ENCODE results near the gene SCAF11. TPM values are rescaled to one million over a fixed set of nuclear protein-coding genes. Genes with fewer than 3 reads are reported as not detected.
A peak's percentile ranks its signal among the peaks of the same experiment; 100 is the strongest.

SCAF11 gene
- total RNA-seq, 2 experiments from 2014 or later, result 131 to 134 TPM

- Mint-ChIP-seq H3K27me3 (ENCODE audit: low read depth) (no peaks in the 10 kb centered on the region), H3K4me3 (no peak overlapping the region), H3K4me1 (ENCODE audit: low read depth) (peaks cover 31% of the 10 kb centered on the region), H3K27ac (peak overlapping the region; percentile 45), H3K36me3 (ENCODE audit: low read depth) (peaks cover 79% of the 10 kb centered on the region), H3K9me3 (ENCODE audit: insufficient read depth) (peaks cover 11% of the 10 kb centered on the region)
- POLR2A ChIA-PET, result interaction anchor here (1.1 kb wide), 1 partner anchor 153 kb away, joined by 3 read pairs; no protein-coding TSS in a partner anchor
- CTCF ChIA-PET, result no interaction called here
- DNase-seq, result no peak
- no peak for ATAC-seq
Observed at GRCh38 chr12:45879363-45879895, 110.9 kb downstream of the SCAF11 start.

GRCh38 chr12:45878630-45879255 lies 111.6 kb downstream of the SCAF11 start:
- Mint-ChIP-seq H3K9me3 (ENCODE audit: insufficient read depth) (peaks cover 8% of the 10 kb centered on the region), H3K4me1 (ENCODE audit: low read depth) (peaks cover 31% of the 10 kb centered on the region), H3K27me3 (ENCODE audit: low read depth) (no peaks in the 10 kb centered on the region), H3K27ac (peak overlapping the region; percentile 31), H3K36me3 (ENCODE audit: low read depth) (peaks cover 80% of the 10 kb centered on the region), H3K4me3 (no peak overlapping the region)
- ChIA-PET CTCF (interaction anchor here (0.6 kb wide), 1 partner anchor 75 kb away, joined by 4 read pairs; no protein-coding TSS in a partner anchor), POLR2A (interaction anchor here (0.6 to 1.4 kb wide), 3 partner anchors 104 to 152 kb away, joined by 3 to 5 read pairs (median 3); no protein-coding TSS in a partner anchor)
- ATAC-seq (no peak), DNase-seq (peak; percentile 35)

GRCh38 chr12:45877069-45877468 lies 113.3 kb downstream of the SCAF11 start:
- POLR2A ChIA-PET, result no interaction called here
- no peaks in the 10 kb centered on the region for H3K27me3 Mint-ChIP-seq (ENCODE audit: low read depth)
- DNase-seq (no peak), ATAC-seq (no peak)
- CTCF ChIA-PET, result no interaction called here
- no peak overlapping the region for H3K27ac Mint-ChIP-seq
- H3K9me3 Mint-ChIP-seq (ENCODE audit: insufficient read depth), result peaks cover 3% of the 10 kb centered on the region
- no peak overlapping the region for H3K4me3 Mint-ChIP-seq
- peaks cover 31% of the 10 kb centered on the region for H3K4me1 Mint-ChIP-seq (ENCODE audit: low read depth)
- H3K36me3 Mint-ChIP-seq (ENCODE audit: low read depth), result peaks cover 79% of the 10 kb centered on the region

GRCh38 chr12:45872446-45872845 lies 117.9 kb downstream of the SCAF11 start:
- ATAC-seq (no peak), DNase-seq (no peak)
- no peaks in the 10 kb centered on the region for H3K27me3 Mint-ChIP-seq (ENCODE audit: low read depth)
- H3K4me3 Mint-ChIP-seq, result no peak overlapping the region
- peaks cover 2% of the 10 kb centered on the region for H3K4me1 Mint-ChIP-seq (ENCODE audit: low read depth)
- H3K9me3 Mint-ChIP-seq (ENCODE audit: insufficient read depth), result no peaks in the 10 kb centered on the region
- peaks cover 66% of the 10 kb centered on the region for H3K36me3 Mint-ChIP-seq (ENCODE audit: low read depth)
- CTCF ChIA-PET, result no interaction called here
- POLR2A ChIA-PET, result no interaction called here
- H3K27ac Mint-ChIP-seq, result no peak overlapping the region
